GM10248 (cell line): ENCODE data around the gene SMAD5.

Experiments used
- CTCF ChIA-PET: fragments of 300-600 bp; sonication (Branson Sonifier 250); formaldehyde crosslinking; extraction: SDS; loops from one replicate; lab custom pipeline; 2021; ENCODE audit warnings: antibody characterized with exemption; lab: Yijun Ruan, JAX
- POLR2A ChIA-PET: fragments of 350-650 bp; sonication (Branson Sonifier 250); formaldehyde crosslinking; extraction: SDS; loops from one replicate; lab custom pipeline; 2020; ENCODE audit warnings: antibody characterized with exemption; lab: Yijun Ruan, JAX
- DNase-seq: peaks from one replicate; pipeline ENCODE4 v3.0.0; 2012; ENCODE audit errors: extremely low spot score
- CTCF ChIP-seq: IDR thresholded peaks from 2 replicates; pipeline ENCODE4 v1.5.1; 2012; ENCODE audit warnings: mild to moderate bottlenecking, low read depth; ENCODE audit errors: extremely low read depth, missing control alignments, control extremely low read depth

The SMAD5 gene

GRCh38 chr5:136134653-136135052 is 2.0 kb downstream of the SMAD5 start:
- ChIA-PET POLR2A (no interaction called here), CTCF (no interaction called here)
- TF ChIP-seq CTCF: no peak
- no peak for DNase-seq

GRCh38 chr5:136135536-136135935 is 2.9 kb downstream of the SMAD5 start:
- no peak for DNase-seq
- no peak for TF ChIP-seq CTCF
- POLR2A ChIA-PET: no interaction called here
- CTCF ChIA-PET: interaction anchor here (1.1 to 1.8 kb wide), 3 partner anchors 11 to 76 kb away, joined by 3 to 13 read pairs (median 4); no protein-coding TSS in a partner anchor

GRCh38 chr5:136137497-136138220 is 5.0 kb downstream of the SMAD5 start:
- POLR2A ChIA-PET: no interaction called here
- TF ChIP-seq CTCF: no peak
- no peak for DNase-seq
- CTCF ChIA-PET: interaction anchor here (0.7 to 1.8 kb wide), 4 partner anchors 10 to 423 kb away, joined by 3 to 13 read pairs (median 6); no protein-coding TSS in a partner anchor

GRCh38 chr5:136141561-136141960 is 8.9 kb downstream of the SMAD5 start:
- ChIA-PET CTCF (interaction anchor here (1.0 to 1.6 kb wide), 3 partner anchors 9 to 21 kb away, joined by 3 to 4 read pairs (median 4); partner anchors contain the start of gene SMAD5), POLR2A (no interaction called here)
- no peak for TF ChIP-seq CTCF
- no peak for DNase-seq

- DNase-seq: no peak
- ChIA-PET CTCF (no interaction called here), POLR2A (no interaction called here)
- TF ChIP-seq CTCF: no peak
These were observed 10.7 kb downstream of the SMAD5 start for GRCh38 chr5:136143312-136143711.

- TF ChIP-seq CTCF: no peak
- ChIA-PET CTCF (no interaction called here), POLR2A (no interaction called here)
- DNase-seq: no peak
These were observed 11.1 kb downstream of the SMAD5 start for GRCh38 chr5:136143763-136144162.
